Endothelial cell of umbilical vein (primary cell): ENCODE measurements around the gene PLCH1. TPM values are rescaled to one million over a fixed set of nuclear protein-coding genes. Genes with fewer than 3 reads are reported as not detected.

Experiments
- BruUV-seq: library from RNA; stranded (reverse); fragments of 400-500 nt; replicated peaks from 2 replicates; lab custom pipeline; 2021; lab: Mats Ljungman, UMichigan
- CTCF ChIA-PET: fragments of 300-600, 350-600 bp; sonication (Branson Sonifier 250); formaldehyde crosslinking; loops from one replicate; lab custom pipeline; 2021; ENCODE audit warnings: antibody characterized with exemption, inconsistent platforms; lab: Charles Lee
- POLR2A ChIA-PET: fragments of 300-600, 350-600 bp; sonication (Branson Sonifier 250); formaldehyde crosslinking; loops from one replicate; lab custom pipeline; 2021; ENCODE audit warnings: antibody characterized with exemption, inconsistent platforms; lab: Charles Lee
- DNase-seq: peaks from one replicate; pipeline ENCODE4 v3.0.0-alpha.2; 2011; ENCODE audit warnings: low read depth, low spot score
- FAIRE-seq: peaks from 2 replicates; lab custom pipeline; 2011; peaks lifted over from hg19 to GRCh38; lab: Jason Lieb, UNC
- H2AFZ ChIP-seq: 2 replicates; pipeline ENCODE4 v1.6.0; 2012; ENCODE audit warnings: low read depth, low read length, control low read depth, inconsistent platforms
- H3K27ac ChIP-seq: 2 replicates; pipeline ENCODE4 v1.5.1; 2011; ENCODE audit warnings: low read depth, mild to moderate bottlenecking, control low read depth, low read length, moderate library complexity; ENCODE audit not compliant: insufficient read depth
- H3K27me3 ChIP-seq, 2 experiments: 2 replicates each; pipeline versions ENCODE4 v1.6.0 to v1.6.1; 2011; ENCODE audit warnings: low read length in 2 of 2, mixed read lengths in 1 of 2; ENCODE audit not compliant: control insufficient read depth in 2 of 2, insufficient read depth in 2 of 2
- H3K36me3 ChIP-seq, 2 experiments: 2 replicates in 1 of 2; 3 replicates in 1 of 2; pipeline ENCODE4 v1.5.1; 2011; ENCODE audit warnings: low read length in 2 of 2, mild to moderate bottlenecking in 1 of 2, moderate library complexity in 1 of 2; ENCODE audit not compliant: control insufficient read depth in 2 of 2, insufficient read depth in 2 of 2; ENCODE audit errors: extremely low read depth in 1 of 2
- H3K4me1 ChIP-seq: 3 replicates; pipeline ENCODE4 v1.5.1; 2011; ENCODE audit warnings: mild to moderate bottlenecking, low read length; ENCODE audit not compliant: control insufficient read depth, insufficient read depth; ENCODE audit errors: extremely low read depth
- H3K4me2 ChIP-seq: 2 replicates; pipeline ENCODE4 v1.6.1; 2011; ENCODE audit warnings: low read length, control low read depth, mixed read lengths; ENCODE audit not compliant: insufficient read depth
- H3K4me3 ChIP-seq, 3 experiments: fragments of 200-600 bp in 1 of 3; sonication (generic), shearing (Covaris generic) in 1 of 3; replicated peaks in 1 of 3; 2 replicates each; pipeline ENCODE4 v1.5.1; 2011 to 2016; ENCODE audit warnings: control low read depth in 3 of 3, low read length in 3 of 3, mild to moderate bottlenecking in 2 of 3, inconsistent platforms in 1 of 3, low read depth in 1 of 3, moderate library complexity in 1 of 3; ENCODE audit not compliant: insufficient read depth in 1 of 3
- H3K79me2 ChIP-seq: 2 replicates; pipeline ENCODE4 v1.6.0; 2012; ENCODE audit warnings: low read length, inconsistent platforms; ENCODE audit not compliant: control insufficient read depth, insufficient read depth
- H3K9ac ChIP-seq: replicated peaks from 2 replicates; pipeline ENCODE3; 2011; ENCODE audit warnings: low read length, control low read depth; ENCODE audit not compliant: insufficient read depth; ENCODE audit errors: extremely low read depth
- H3K9me1 ChIP-seq: replicated peaks from 3 replicates; pipeline ENCODE4 v1.6.0; 2011; ENCODE audit warnings: mild to moderate bottlenecking, low read length; ENCODE audit not compliant: control insufficient read depth, insufficient read depth; ENCODE audit errors: extremely low read depth
- H3K9me3 ChIP-seq: replicated peaks from 2 replicates; pipeline ENCODE4 v1.5.1; 2012; ENCODE audit warnings: low read length, inconsistent platforms; ENCODE audit not compliant: control insufficient read depth, insufficient read depth
- H4K20me1 ChIP-seq: replicated peaks from 2 replicates; pipeline ENCODE3; 2011; ENCODE audit warnings: mild to moderate bottlenecking, low read length; ENCODE audit not compliant: control insufficient read depth, insufficient read depth; ENCODE audit errors: extremely low read depth
- EZH2 ChIP-seq: IDR thresholded peaks from 2 replicates; pipeline ENCODE4 v1.6.1; 2012; ENCODE audit warnings: borderline replicate concordance, low read depth, mild to moderate bottlenecking, moderate library complexity, low read length, inconsistent platforms; ENCODE audit not compliant: severe bottlenecking
- FOS ChIP-seq: IDR thresholded peaks from 2 replicates; pipeline ENCODE4 v1.6.1; 2011; ENCODE audit warnings: mild to moderate bottlenecking, low read length, moderate library complexity, borderline replicate concordance; ENCODE audit not compliant: insufficient read depth
- GATA2 ChIP-seq: IDR thresholded peaks from 2 replicates; pipeline ENCODE4 v1.7.0; 2011; ENCODE audit warnings: low read depth, mild to moderate bottlenecking, moderate library complexity, mixed read lengths, low read length; ENCODE audit not compliant: insufficient read length, insufficient read depth
- JUN ChIP-seq: IDR thresholded peaks from 2 replicates; pipeline ENCODE4 v1.6.1; 2011; ENCODE audit warnings: borderline replicate concordance, low read depth; ENCODE audit not compliant: insufficient read length, insufficient read depth
- MYC ChIP-seq: IDR thresholded peaks from one replicate; pipeline ENCODE4 v1.6.1; 2011; ENCODE audit warnings: mild to moderate bottlenecking, low read depth, low read length
- POLR2A ChIP-seq: IDR thresholded peaks from 2 replicates; pipeline ENCODE4 v1.6.1; 2012; ENCODE audit warnings: low read depth, mild to moderate bottlenecking, control low read depth, low read length
- POLR2AphosphoS5 ChIP-seq: IDR thresholded peaks from 2 replicates; pipeline ENCODE4 v1.6.1; 2012; ENCODE audit warnings: low read depth, mild to moderate bottlenecking, control low read depth, low read length, moderate library complexity; ENCODE audit not compliant: insufficient read depth
- dilution Hi-C: fragments of 300-500 bp; cut with MboI; formaldehyde crosslinking; loops from one replicate; pipeline ENCODE4 v1.15.0; 2019; ENCODE audit warnings: low sequenced_read_pairs; ENCODE audit not compliant: extremely low pct_ligation_motif_present
- intact Hi-C: fragments of 100-400 bp; cut with micrococcal nuclease; formaldehyde crosslinking; loops from one replicate; pipeline ENCODE4 v1.10.0; 2022
- polyA plus RNA-seq, 4 experiments: library from polyadenylated mRNA; depleted of rRNA in 3 of 4; stranded (reverse) in 3 of 4; unstranded in 1 of 4; fragments of >200 nt; gene quantifications; 2 replicates each; pipeline versions ENCODE4 v1.2.1 to v1.2.3, GENCODE V29; 2011 to 2012; ENCODE audit warnings: missing spikeins in 1 of 4
- total RNA-seq: library from RNA; stranded (reverse); gene quantifications from 2 replicates; pipeline ENCODE4 v1.2.3, GENCODE V29; 2021
- TF ChIP-seq, protein P1 (sequence below), 2 donors: IDR thresholded peaks; 1 replicate in 1 of 2; 2 replicates in 1 of 2; pipeline ENCODE4 v1.5.1; 2011; ENCODE audit warnings: low read length in 2 of 2, mild to moderate bottlenecking in 2 of 2, moderate library complexity in 2 of 2, control low read depth in 1 of 2, inconsistent platforms in 1 of 2, low read depth in 1 of 2; ENCODE audit not compliant: insufficient read depth in 1 of 2; ENCODE audit errors: extremely low read depth in 1 of 2
- TF ChIP-seq, protein P2 (sequence below): IDR thresholded peaks from 2 replicates; pipeline ENCODE4 v1.6.1; 2011; ENCODE audit not compliant: insufficient read depth, insufficient read length

The PLCH1 gene
- total and polyA plus RNA-seq, 2 donors (not counting 3 experiments of a cell fraction or from before 2014, with no cell fraction given), result 0.03 TPM; not detected in 1

DNA sequence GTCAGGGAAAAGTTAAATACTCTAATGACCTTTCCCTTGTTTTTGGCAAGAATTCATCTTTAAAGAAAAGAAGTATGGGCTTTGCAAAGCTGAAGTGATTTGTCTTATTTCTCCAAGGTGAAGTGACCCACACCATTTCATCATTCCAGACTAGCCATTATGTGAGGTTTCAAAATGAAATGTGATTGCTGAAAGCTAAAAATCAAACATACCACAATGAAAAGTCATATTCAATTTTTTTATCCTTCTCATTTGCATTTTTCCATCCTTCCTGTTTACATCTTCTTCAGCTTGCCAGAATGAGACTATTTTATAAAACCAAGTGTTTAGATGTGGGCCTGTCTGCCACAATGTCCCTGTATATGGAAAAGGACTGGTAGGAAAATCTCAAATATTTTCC is 309.1 kb downstream of the PLCH1 start:
- no peaks in the 10 kb centered on the region for H3K79me2 ChIP-seq
- H3K9ac ChIP-seq, result no peak overlapping the region
- no peaks in the 10 kb centered on the region for H3K4me1 ChIP-seq
- H3K4me2 ChIP-seq, result no peak overlapping the region
- POLR2A ChIA-PET, result no interaction called here
- no peaks in the 10 kb centered on the region for H4K20me1 ChIP-seq
- no peaks in the 10 kb centered on the region for H3K9me3 ChIP-seq
- TF ChIP-seq JUN (no peak), GATA2 (no peak), POLR2AphosphoS5 (no peak), EZH2 (no peak), FOS (no peak), POLR2A (no peak), MYC (no peak)
- TF ChIP-seq, protein P1, sequence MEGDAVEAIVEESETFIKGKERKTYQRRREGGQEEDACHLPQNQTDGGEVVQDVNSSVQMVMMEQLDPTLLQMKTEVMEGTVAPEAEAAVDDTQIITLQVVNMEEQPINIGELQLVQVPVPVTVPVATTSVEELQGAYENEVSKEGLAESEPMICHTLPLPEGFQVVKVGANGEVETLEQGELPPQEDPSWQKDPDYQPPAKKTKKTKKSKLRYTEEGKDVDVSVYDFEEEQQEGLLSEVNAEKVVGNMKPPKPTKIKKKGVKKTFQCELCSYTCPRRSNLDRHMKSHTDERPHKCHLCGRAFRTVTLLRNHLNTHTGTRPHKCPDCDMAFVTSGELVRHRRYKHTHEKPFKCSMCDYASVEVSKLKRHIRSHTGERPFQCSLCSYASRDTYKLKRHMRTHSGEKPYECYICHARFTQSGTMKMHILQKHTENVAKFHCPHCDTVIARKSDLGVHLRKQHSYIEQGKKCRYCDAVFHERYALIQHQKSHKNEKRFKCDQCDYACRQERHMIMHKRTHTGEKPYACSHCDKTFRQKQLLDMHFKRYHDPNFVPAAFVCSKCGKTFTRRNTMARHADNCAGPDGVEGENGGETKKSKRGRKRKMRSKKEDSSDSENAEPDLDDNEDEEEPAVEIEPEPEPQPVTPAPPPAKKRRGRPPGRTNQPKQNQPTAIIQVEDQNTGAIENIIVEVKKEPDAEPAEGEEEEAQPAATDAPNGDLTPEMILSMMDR (IDR thresholded peaks at IDR 0.05; ENCODE audit: extremely low read depth in 1 of 2, insufficient read depth in 1 of 2, low read depth in 1 of 2, low read length in 2 of 2), result no peak
- TF ChIP-seq, protein P2, sequence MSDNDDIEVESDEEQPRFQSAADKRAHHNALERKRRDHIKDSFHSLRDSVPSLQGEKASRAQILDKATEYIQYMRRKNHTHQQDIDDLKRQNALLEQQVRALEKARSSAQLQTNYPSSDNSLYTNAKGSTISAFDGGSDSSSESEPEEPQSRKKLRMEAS, result no peak
- no TSS peak for BruUV-seq
- CTCF ChIA-PET, result no interaction called here
- intact Hi-C loops (no loop called here), dilution Hi-C loops (no loop called here)
- no peaks in the 10 kb centered on the region for H3K27me3 ChIP-seq
- H2AFZ ChIP-seq, result no peak overlapping the region
- DNase-seq, result no peak
- FAIRE-seq, result no peak
- H3K27ac ChIP-seq, result no peak overlapping the region
- no peaks in the 10 kb centered on the region for H3K9me1 ChIP-seq
- no peak overlapping the region for H3K4me3 ChIP-seq
- no peaks in the 10 kb centered on the region for H3K36me3 ChIP-seq
